ENCODE results near the gene ADCY1.

Gene ADCY1

DNA sequence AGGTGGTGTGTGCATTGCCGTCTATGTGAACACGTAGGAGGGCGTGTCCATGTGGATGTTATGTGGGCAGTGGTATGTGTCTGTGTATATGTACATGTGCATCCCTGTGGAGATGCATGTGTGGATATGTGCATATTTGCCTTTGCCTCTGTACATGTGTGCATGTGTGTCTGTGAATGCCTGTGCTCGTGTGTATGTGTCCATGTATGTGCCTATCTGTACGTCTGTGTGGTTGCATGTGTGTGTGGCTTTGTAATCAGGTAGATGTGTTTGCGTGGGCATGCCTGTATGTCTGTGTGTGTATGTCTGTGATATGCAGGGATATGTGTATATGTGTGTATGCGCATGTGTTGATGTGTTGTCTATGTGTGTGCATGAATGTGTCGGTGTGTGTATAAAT, 19.7 kb downstream of the ADCY1 start:
- CTCF ChIA-PET: no interaction called here
- DNase-seq: no peak
- H3K36me3 ChIP-seq (ENCODE audit: control insufficient read depth in 4 of 4, insufficient read depth in 4 of 4, low read length in 3 of 4): no peaks in the 10 kb centered on the region
- no peaks in the 10 kb centered on the region for H3K27me3 ChIP-seq (replicated peaks in 2 of 5; ENCODE audit: control insufficient read depth in 4 of 5, insufficient read depth in 5 of 5, low read length in 4 of 5)
- WGBS (ENCODE audit: insufficient coverage): 99% methylated on average over 8 of the region's 8 CpGs
- no peaks in the 10 kb centered on the region for H3K4me1 ChIP-seq (ENCODE audit: control extremely low read depth in 1 of 4, control insufficient read depth in 4 of 4, insufficient read depth in 4 of 4, low read length in 3 of 4)
- POLR2A ChIA-PET: no interaction called here
- H3K27ac ChIP-seq (ENCODE audit: insufficient read depth in 1 of 2, low read depth in 1 of 2, low read length in 2 of 2, poor library complexity in 1 of 2, severe bottlenecking in 2 of 2): no peak overlapping the region
- H3K9me3 ChIP-seq (ENCODE audit: control extremely low read depth in 1 of 5, control insufficient read depth in 4 of 5, insufficient read depth in 2 of 5, low read depth in 1 of 5, low read length in 4 of 5): no peaks in the 10 kb centered on the region
- no peak overlapping the region for H3K4me3 ChIP-seq (ENCODE audit: control insufficient read depth in 1 of 7, extremely low read depth in 1 of 7, insufficient read depth in 4 of 7, low read depth in 2 of 7, low read length in 6 of 7)

DNA sequence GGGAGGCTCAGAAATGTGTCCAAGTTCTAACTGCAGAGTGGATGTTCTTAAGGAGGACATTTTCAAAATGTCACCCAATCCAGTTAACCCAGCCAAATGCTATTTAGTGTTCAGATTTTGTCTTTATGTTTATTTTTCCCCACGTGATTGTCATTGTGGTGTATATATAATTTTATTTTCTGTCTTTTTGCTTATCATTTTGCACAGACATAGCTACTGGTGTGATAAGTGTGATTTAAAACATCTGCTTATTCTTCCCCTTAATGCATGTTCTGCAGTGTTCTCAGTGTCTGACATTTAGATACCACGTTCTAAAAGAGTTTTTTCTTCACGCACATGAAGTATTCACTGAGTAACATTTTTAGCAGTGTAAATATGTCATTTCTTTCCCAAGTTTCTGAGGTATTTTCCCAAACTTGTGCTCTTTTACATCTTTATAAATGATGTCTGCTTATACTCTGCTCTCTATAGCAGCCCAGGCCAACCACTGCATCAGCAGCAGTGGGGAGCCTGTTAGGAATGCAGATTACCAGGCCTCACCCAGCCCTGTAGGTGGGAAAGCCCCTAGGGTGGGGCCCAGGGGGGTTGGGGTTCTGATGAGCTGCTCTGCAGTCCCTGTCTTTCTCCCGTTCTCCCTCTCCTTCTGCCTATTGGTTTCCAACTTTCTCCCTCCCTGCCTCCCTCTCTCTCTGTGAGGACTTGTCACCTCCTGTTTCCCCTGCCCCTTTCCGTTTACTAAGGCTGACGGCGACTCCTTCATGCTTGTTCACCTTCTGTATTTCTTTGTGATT, 20.8 kb downstream of the ADCY1 start:
- CTCF ChIA-PET: interaction anchor here (1.6 kb wide), 1 partner anchor 12 kb away, joined by 3 read pairs; no protein-coding TSS in a partner anchor

GRCh38 chr7:45595809-45596664, 21.9 kb downstream of the ADCY1 start:
- POLR2A ChIA-PET: no interaction called here
- CTCF ChIA-PET: interaction anchor here (1.6 kb wide), 1 partner anchor 13 kb away, joined by 3 read pairs; no protein-coding TSS in a partner anchor
- Histone ChIP-seq H3K36me3 (ENCODE audit: control insufficient read depth in 4 of 4, insufficient read depth in 4 of 4, low read length in 3 of 4) (no peaks in the 10 kb centered on the region), H3K4me1 (ENCODE audit: control extremely low read depth in 1 of 4, control insufficient read depth in 4 of 4, insufficient read depth in 4 of 4, low read length in 3 of 4) (no peaks in the 10 kb centered on the region), H3K27me3 (replicated peaks in 2 of 5; ENCODE audit: control insufficient read depth in 4 of 5, insufficient read depth in 5 of 5, low read length in 4 of 5) (no peaks in the 10 kb centered on the region), H3K9me3 (ENCODE audit: control extremely low read depth in 1 of 5, control insufficient read depth in 4 of 5, insufficient read depth in 2 of 5, low read depth in 1 of 5, low read length in 4 of 5) (no peaks in the 10 kb centered on the region), H3K4me3 (ENCODE audit: control insufficient read depth in 1 of 7, extremely low read depth in 1 of 7, insufficient read depth in 4 of 7, low read depth in 2 of 7, low read length in 6 of 7) (no peak overlapping the region), H3K27ac (ENCODE audit: insufficient read depth in 1 of 2, low read depth in 1 of 2, low read length in 2 of 2, poor library complexity in 1 of 2, severe bottlenecking in 2 of 2) (no peak overlapping the region)
- no peak for DNase-seq
- 96% methylated on average over 8 of the region's 9 CpGs for WGBS (ENCODE audit: insufficient coverage)

More for the DNA sequence above, 20.8 kb downstream of the ADCY1 start:
- 88% methylated on average over 4 of the region's 7 CpGs for WGBS (ENCODE audit: insufficient coverage)
- Histone ChIP-seq H3K36me3 (ENCODE audit: control insufficient read depth in 4 of 4, insufficient read depth in 4 of 4, low read length in 3 of 4) (no peaks in the 10 kb centered on the region), H3K4me3 (ENCODE audit: control insufficient read depth in 1 of 7, extremely low read depth in 1 of 7, insufficient read depth in 4 of 7, low read depth in 2 of 7, low read length in 6 of 7) (no peak overlapping the region), H3K4me1 (ENCODE audit: control extremely low read depth in 1 of 4, control insufficient read depth in 4 of 4, insufficient read depth in 4 of 4, low read length in 3 of 4) (no peaks in the 10 kb centered on the region), H3K9me3 (ENCODE audit: control extremely low read depth in 1 of 5, control insufficient read depth in 4 of 5, insufficient read depth in 2 of 5, low read depth in 1 of 5, low read length in 4 of 5) (no peaks in the 10 kb centered on the region), H3K27me3 (replicated peaks in 2 of 5; ENCODE audit: control insufficient read depth in 4 of 5, insufficient read depth in 5 of 5, low read length in 4 of 5) (no peaks in the 10 kb centered on the region), H3K27ac (ENCODE audit: insufficient read depth in 1 of 2, low read depth in 1 of 2, low read length in 2 of 2, poor library complexity in 1 of 2, severe bottlenecking in 2 of 2) (no peak overlapping the region)
- DNase-seq: no peak
- POLR2A ChIA-PET: no interaction called here

GRCh38 chr7:45596665-45597095, 22.5 kb downstream of the ADCY1 start:
- 93% methylated on average over 7 of the region's 7 CpGs for WGBS (ENCODE audit: insufficient coverage)

DNA sequence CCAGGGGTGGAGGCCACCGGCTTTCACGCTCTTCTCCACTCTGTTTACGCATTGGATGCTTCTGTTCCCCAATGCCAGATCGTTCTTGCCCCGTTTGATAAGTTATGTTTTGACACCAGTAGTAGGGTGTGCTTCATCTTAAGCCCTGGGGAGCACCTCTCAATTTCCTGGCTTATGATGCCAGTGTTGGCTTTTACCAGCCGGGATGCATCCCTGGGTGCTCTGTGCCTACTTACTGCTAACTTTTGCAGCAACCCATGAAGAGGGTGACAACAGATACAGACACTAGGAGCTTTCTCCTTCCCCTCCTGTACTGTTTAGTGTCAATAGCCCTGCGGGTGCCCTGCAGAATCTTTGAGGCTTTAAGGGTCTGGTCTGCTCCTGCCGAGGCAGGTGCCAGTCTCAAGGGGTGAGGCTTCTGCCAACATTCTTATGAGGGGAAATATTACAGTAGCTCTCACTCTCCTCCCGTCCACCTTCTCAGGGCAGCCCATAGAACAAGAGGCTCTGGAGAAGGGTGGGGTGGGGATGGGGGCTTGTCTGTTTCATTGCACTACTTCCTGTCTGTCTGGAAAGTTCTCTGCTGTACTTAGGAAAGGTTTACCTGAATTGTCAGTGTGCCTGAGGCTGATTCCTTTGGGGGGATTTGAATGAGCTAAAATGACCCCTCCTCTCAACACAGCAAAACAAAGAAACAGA, 23.3 kb downstream of the ADCY1 start:
- no peak overlapping the region for H3K27ac ChIP-seq (ENCODE audit: insufficient read depth in 1 of 2, low read depth in 1 of 2, low read length in 2 of 2, poor library complexity in 1 of 2, severe bottlenecking in 2 of 2)
- DNase-seq: no peak
- H3K4me3 ChIP-seq (ENCODE audit: control insufficient read depth in 1 of 7, extremely low read depth in 1 of 7, insufficient read depth in 4 of 7, low read depth in 2 of 7, low read length in 6 of 7): no peak overlapping the region
- 89% methylated on average over 7 of the region's 9 CpGs for WGBS (ENCODE audit: insufficient coverage)
- ChIA-PET POLR2A (no interaction called here), CTCF (no interaction called here)
- no peaks in the 10 kb centered on the region for H3K4me1 ChIP-seq (ENCODE audit: control extremely low read depth in 1 of 4, control insufficient read depth in 4 of 4, insufficient read depth in 4 of 4, low read length in 3 of 4)
- H3K27me3 ChIP-seq (replicated peaks in 2 of 5; ENCODE audit: control insufficient read depth in 4 of 5, insufficient read depth in 5 of 5, low read length in 4 of 5): no peaks in the 10 kb centered on the region
- no peaks in the 10 kb centered on the region for H3K9me3 ChIP-seq (ENCODE audit: control extremely low read depth in 1 of 5, control insufficient read depth in 4 of 5, insufficient read depth in 2 of 5, low read depth in 1 of 5, low read length in 4 of 5)
- no peaks in the 10 kb centered on the region for H3K36me3 ChIP-seq (ENCODE audit: control insufficient read depth in 4 of 4, insufficient read depth in 4 of 4, low read length in 3 of 4)

More at GRCh38 chr7:45596665-45597095, 22.5 kb downstream of the ADCY1 start:
- no peaks in the 10 kb centered on the region for H3K27me3 ChIP-seq (replicated peaks in 2 of 5; ENCODE audit: control insufficient read depth in 4 of 5, insufficient read depth in 5 of 5, low read length in 4 of 5)
- DNase-seq: no peak
- no peaks in the 10 kb centered on the region for H3K36me3 ChIP-seq (ENCODE audit: control insufficient read depth in 4 of 4, insufficient read depth in 4 of 4, low read length in 3 of 4)
- no peak overlapping the region for H3K4me3 ChIP-seq (ENCODE audit: control insufficient read depth in 1 of 7, extremely low read depth in 1 of 7, insufficient read depth in 4 of 7, low read depth in 2 of 7, low read length in 6 of 7)
- H3K27ac ChIP-seq (ENCODE audit: insufficient read depth in 1 of 2, low read depth in 1 of 2, low read length in 2 of 2, poor library complexity in 1 of 2, severe bottlenecking in 2 of 2): no peak overlapping the region
- ChIA-PET POLR2A (no interaction called here), CTCF (interaction anchor here (1.6 kb wide), 1 partner anchor 14 kb away, joined by 3 read pairs; no protein-coding TSS in a partner anchor)
- H3K4me1 ChIP-seq (ENCODE audit: control extremely low read depth in 1 of 4, control insufficient read depth in 4 of 4, insufficient read depth in 4 of 4, low read length in 3 of 4): no peaks in the 10 kb centered on the region
- H3K9me3 ChIP-seq (ENCODE audit: control extremely low read depth in 1 of 5, control insufficient read depth in 4 of 5, insufficient read depth in 2 of 5, low read depth in 1 of 5, low read length in 4 of 5): no peaks in the 10 kb centered on the region

GRCh38 chr7:45598886-45599520, 24.8 kb downstream of the ADCY1 start:
- POLR2A ChIA-PET: no interaction called here
- Histone ChIP-seq H3K27ac (ENCODE audit: insufficient read depth in 1 of 2, low read depth in 1 of 2, low read length in 2 of 2, poor library complexity in 1 of 2, severe bottlenecking in 2 of 2) (no peak overlapping the region), H3K4me3 (ENCODE audit: control insufficient read depth in 1 of 7, extremely low read depth in 1 of 7, insufficient read depth in 4 of 7, low read depth in 2 of 7, low read length in 6 of 7) (no peak overlapping the region), H3K27me3 (replicated peaks in 2 of 5; ENCODE audit: control insufficient read depth in 4 of 5, insufficient read depth in 5 of 5, low read length in 4 of 5) (no peaks in the 10 kb centered on the region), H3K4me1 (ENCODE audit: control extremely low read depth in 1 of 4, control insufficient read depth in 4 of 4, insufficient read depth in 4 of 4, low read length in 3 of 4) (no peaks in the 10 kb centered on the region), H3K9me3 (ENCODE audit: control extremely low read depth in 1 of 5, control insufficient read depth in 4 of 5, insufficient read depth in 2 of 5, low read depth in 1 of 5, low read length in 4 of 5) (no peaks in the 10 kb centered on the region), H3K36me3 (ENCODE audit: control insufficient read depth in 4 of 4, insufficient read depth in 4 of 4, low read length in 3 of 4) (no peaks in the 10 kb centered on the region)
- 94% methylated on average over 12 of the region's 14 CpGs for WGBS (ENCODE audit: insufficient coverage)
- CTCF ChIA-PET: no interaction called here
- DNase-seq: no peak
